HG02678 (cell line): ENCODE results near the gene PDCD6IP.

Experiments
- ATAC-seq: cut with Tn5 transposase; IDR thresholded peaks from one replicate; pipeline ENCODE4 v1.9.1; 2021; ENCODE audit warnings: mild to moderate bottlenecking, moderate library complexity; ENCODE audit not compliant: unreplicated experiment

PDCD6IP gene

GRCh38 chr3:33884701-33885100, 86.3 kb downstream of the PDCD6IP start:
- ATAC-seq: no peak

GRCh38 chr3:33885496-33885895, 87.1 kb downstream of the PDCD6IP start:
- no peak for ATAC-seq

- ATAC-seq: no peak
These were observed 87.6 kb downstream of the PDCD6IP start for GRCh38 chr3:33886015-33886414.

- no peak for ATAC-seq
These were observed 89.0 kb downstream of the PDCD6IP start for GRCh38 chr3:33887478-33887877.

- ATAC-seq: no peak
These were observed 91.1 kb downstream of the PDCD6IP start for GRCh38 chr3:33889394-33890039.

- no peak for ATAC-seq
These were observed 94.2 kb downstream of the PDCD6IP start for GRCh38 chr3:33892655-33893054.

- ATAC-seq: no peak
These were observed 97.2 kb downstream of the PDCD6IP start for GRCh38 chr3:33895658-33896057.

- ATAC-seq: no peak
These were observed 98.9 kb downstream of the PDCD6IP start for GRCh38 chr3:33897306-33897705.

GRCh38 chr3:33898901-33899300, 100.5 kb downstream of the PDCD6IP start:
- ATAC-seq: no peak

GRCh38 chr3:33900440-33900808, 102.0 kb downstream of the PDCD6IP start:
- no peak for ATAC-seq

- no peak for ATAC-seq
These were observed 102.5 kb downstream of the PDCD6IP start for GRCh38 chr3:33900809-33901505.

GRCh38 chr3:33901862-33902563, 103.6 kb downstream of the PDCD6IP start:
- ATAC-seq: no peak

- no peak for ATAC-seq
These were observed 106.3 kb downstream of the PDCD6IP start for GRCh38 chr3:33904730-33905129.

- ATAC-seq: no peak
These were observed 109.9 kb downstream of the PDCD6IP start for GRCh38 chr3:33908250-33908851.

- no peak for ATAC-seq
These were observed 111.1 kb downstream of the PDCD6IP start for GRCh38 chr3:33909547-33909946.

GRCh38 chr3:33910031-33910430, 111.6 kb downstream of the PDCD6IP start:
- ATAC-seq: no peak

- ATAC-seq: no peak
These were observed 113.3 kb downstream of the PDCD6IP start for GRCh38 chr3:33911525-33912322.

GRCh38 chr3:33914212-33914611, 115.8 kb downstream of the PDCD6IP start:
- ATAC-seq: no peak

- no peak for ATAC-seq
These were observed 116.4 kb downstream of the PDCD6IP start for GRCh38 chr3:33914731-33915379.

GRCh38 chr3:33915796-33916546, 117.5 kb downstream of the PDCD6IP start:
- peak; percentile 64 for ATAC-seq
